Fibroblast of peridontal ligament (primary cell): ENCODE data around the gene FAM174C.

Source experiments
- DNase-seq: peaks from one replicate; pipeline ENCODE4 v3.0.0-alpha.2; 2010; ENCODE audit errors: extremely low read depth

The FAM174C gene

GRCh38 chr19:1261798-1262622 lies 13.3 kb upstream of the FAM174C start:
- DNase-seq, result no peak

GRCh38 chr19:1262623-1263123 lies 12.7 kb upstream of the FAM174C start:
- DNase-seq, result no peak

- no peak for DNase-seq
Observed at GRCh38 chr19:1263188-1263587, 12.1 kb upstream of the FAM174C start.

- DNase-seq, result peak; percentile 75
Observed at GRCh38 chr19:1264801-1265614, 10.3 kb upstream of the FAM174C start.

GRCh38 chr19:1265615-1266128 lies 9.7 kb upstream of the FAM174C start:
- DNase-seq, result peak; percentile 72

GRCh38 chr19:1266129-1266915 lies 9.0 kb upstream of the FAM174C start:
- peak; percentile 69 for DNase-seq

- peak; percentile 38 for DNase-seq
Observed at GRCh38 chr19:1266916-1267476, 8.3 kb upstream of the FAM174C start.

GRCh38 chr19:1267477-1268225 lies 7.7 kb upstream of the FAM174C start:
- peak; percentile 31 for DNase-seq

- no peak for DNase-seq
Observed at GRCh38 chr19:1268226-1269064, 6.9 kb upstream of the FAM174C start.

GRCh38 chr19:1269065-1269477 lies 6.3 kb upstream of the FAM174C start, which contains the start of gene CIRBP:
Gene CIRBP, plus strand, starts transcription at chr19:1269332. Its CDS starts 1,602 bp downstream, at chr19:1270934.
- peak; percentile 99 for DNase-seq

- peak; percentile 93 for DNase-seq
Observed at GRCh38 chr19:1269478-1270212, 5.7 kb upstream of the FAM174C start.

GRCh38 chr19:1270213-1270853 lies 5.0 kb upstream of the FAM174C start:
- no peak for DNase-seq

- DNase-seq, result no peak
Observed at GRCh38 chr19:1270854-1271527, 4.3 kb upstream of the FAM174C start.

GRCh38 chr19:1271528-1272422 lies 3.6 kb upstream of the FAM174C start:
- no peak for DNase-seq

GRCh38 chr19:1272423-1273262 lies 2.7 kb upstream of the FAM174C start:
- DNase-seq, result no peak
